SK-N-SH treated with all-trans-retinoic acid at 6 μM for 48 hours (cell line): ENCODE results near the gene TMEM165.

Experiments
- ATAC-seq: fragments of 200-7000 bp; cut with Tn5 transposase; 3 replicates; pipeline ENCODE4 v1.9.1; 2020; ENCODE audit warnings: mild to moderate bottlenecking, moderate library complexity
- ESRRG ChIP-seq: fragments of 250-450 bp; sonication (Bioruptor Pico); IDR thresholded peaks from 2 replicates; pipeline ENCODE4 v1.6.1; 2021; ENCODE audit warnings: mild to moderate bottlenecking
- GLIS3 ChIP-seq: fragments of 250-450 bp; sonication (Bioruptor Pico); IDR thresholded peaks from 2 replicates; pipeline ENCODE4 v1.5.0; 2020; ENCODE audit warnings: mild to moderate bottlenecking, moderate library complexity
- PPARA ChIP-seq: fragments of 250-450 bp; sonication (Bioruptor Pico); IDR thresholded peaks from 2 replicates; pipeline ENCODE4 v1.5.0; 2020; ENCODE audit warnings: mild to moderate bottlenecking, borderline replicate concordance
- RARB ChIP-seq: fragments of 250-450 bp; sonication (Bioruptor Pico); IDR thresholded peaks from 2 replicates; pipeline ENCODE4 v1.8.0; 2021; ENCODE audit warnings: mild to moderate bottlenecking, moderate library complexity
- TCF4 ChIP-seq: fragments of 250-450 bp; sonication (Bioruptor Pico); IDR thresholded peaks from 2 replicates; pipeline ENCODE4 v1.8.0; 2021; ENCODE audit warnings: mild to moderate bottlenecking, moderate library complexity, borderline replicate concordance
- ZC3H10 ChIP-seq: fragments of 250-450 bp; sonication (Bioruptor Pico); IDR thresholded peaks from 2 replicates; pipeline ENCODE4 v1.5.1; 2021; ENCODE audit warnings: mild to moderate bottlenecking, moderate library complexity
- ZFP30 ChIP-seq: fragments of 450-650 bp; formaldehyde crosslinking; IDR thresholded peaks from 2 replicates; pipeline ENCODE4 v1.5.0; 2022; ENCODE audit warnings: mild to moderate bottlenecking, moderate library complexity
- TF ChIP-seq, protein P1 (sequence below): fragments of 250-450 bp; sonication (Bioruptor Pico); IDR thresholded peaks from 2 replicates; pipeline ENCODE4 v1.8.0; 2020; ENCODE audit warnings: mild to moderate bottlenecking, moderate library complexity, borderline replicate concordance
- TF ChIP-seq, protein P2 (sequence below): fragments of 250-450 bp; sonication (Bioruptor Pico); IDR thresholded peaks from 2 replicates; pipeline ENCODE4 v1.5.1; 2021; ENCODE audit warnings: mild to moderate bottlenecking, moderate library complexity
- TF ChIP-seq, protein P3 (sequence below): fragments of 250-450 bp; sonication (Bioruptor Pico); IDR thresholded peaks from 2 replicates; pipeline ENCODE4 v1.8.0; 2021; ENCODE audit warnings: low read depth, mild to moderate bottlenecking, moderate library complexity, borderline replicate concordance
- TF ChIP-seq, protein P4 (sequence below): fragments of 250-450 bp; sonication (Bioruptor Pico); IDR thresholded peaks from 2 replicates; pipeline ENCODE4 v1.5.0; 2020; ENCODE audit warnings: mild to moderate bottlenecking, moderate library complexity

The TMEM165 gene

DNA sequence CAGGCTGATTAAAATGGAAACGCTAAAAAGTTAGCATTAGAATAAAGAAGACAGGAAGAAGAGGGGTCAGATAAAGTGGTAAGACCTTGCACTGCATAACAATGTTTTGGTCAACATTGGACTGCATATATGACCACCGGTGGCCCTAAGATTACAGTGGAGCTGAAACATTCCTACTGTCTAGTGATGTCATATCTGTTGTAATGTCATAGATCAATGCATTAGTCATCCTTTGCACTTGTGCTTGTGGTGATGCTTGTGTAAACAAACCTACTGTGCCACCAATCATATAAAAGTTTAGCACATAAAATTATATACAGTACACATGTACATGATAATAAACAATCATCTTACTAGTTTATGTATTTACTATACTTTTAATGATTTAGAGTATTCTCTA, 73.0 kb downstream of the TMEM165 start (continued):
- TF ChIP-seq, protein P1, sequence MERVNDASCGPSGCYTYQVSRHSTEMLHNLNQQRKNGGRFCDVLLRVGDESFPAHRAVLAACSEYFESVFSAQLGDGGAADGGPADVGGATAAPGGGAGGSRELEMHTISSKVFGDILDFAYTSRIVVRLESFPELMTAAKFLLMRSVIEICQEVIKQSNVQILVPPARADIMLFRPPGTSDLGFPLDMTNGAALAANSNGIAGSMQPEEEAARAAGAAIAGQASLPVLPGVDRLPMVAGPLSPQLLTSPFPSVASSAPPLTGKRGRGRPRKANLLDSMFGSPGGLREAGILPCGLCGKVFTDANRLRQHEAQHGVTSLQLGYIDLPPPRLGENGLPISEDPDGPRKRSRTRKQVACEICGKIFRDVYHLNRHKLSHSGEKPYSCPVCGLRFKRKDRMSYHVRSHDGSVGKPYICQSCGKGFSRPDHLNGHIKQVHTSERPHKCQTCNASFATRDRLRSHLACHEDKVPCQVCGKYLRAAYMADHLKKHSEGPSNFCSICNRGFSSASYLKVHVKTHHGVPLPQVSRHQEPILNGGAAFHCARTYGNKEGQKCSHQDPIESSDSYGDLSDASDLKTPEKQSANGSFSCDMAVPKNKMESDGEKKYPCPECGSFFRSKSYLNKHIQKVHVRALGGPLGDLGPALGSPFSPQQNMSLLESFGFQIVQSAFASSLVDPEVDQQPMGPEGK (CRISPR knock-in tag): no peak
- no peak for TF ChIP-seq RARB (CRISPR knock-in tag)
- TF ChIP-seq, protein P2, sequence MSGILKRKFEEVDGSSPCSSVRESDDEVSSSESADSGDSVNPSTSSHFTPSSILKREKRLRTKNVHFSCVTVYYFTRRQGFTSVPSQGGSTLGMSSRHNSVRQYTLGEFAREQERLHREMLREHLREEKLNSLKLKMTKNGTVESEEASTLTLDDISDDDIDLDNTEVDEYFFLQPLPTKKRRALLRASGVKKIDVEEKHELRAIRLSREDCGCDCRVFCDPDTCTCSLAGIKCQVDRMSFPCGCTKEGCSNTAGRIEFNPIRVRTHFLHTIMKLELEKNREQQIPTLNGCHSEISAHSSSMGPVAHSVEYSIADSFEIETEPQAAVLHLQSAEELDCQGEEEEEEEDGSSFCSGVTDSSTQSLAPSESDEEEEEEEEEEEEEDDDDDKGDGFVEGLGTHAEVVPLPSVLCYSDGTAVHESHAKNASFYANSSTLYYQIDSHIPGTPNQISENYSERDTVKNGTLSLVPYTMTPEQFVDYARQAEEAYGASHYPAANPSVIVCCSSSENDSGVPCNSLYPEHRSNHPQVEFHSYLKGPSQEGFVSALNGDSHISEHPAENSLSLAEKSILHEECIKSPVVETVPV (CRISPR knock-in tag): no peak
- TF ChIP-seq, protein P3, sequence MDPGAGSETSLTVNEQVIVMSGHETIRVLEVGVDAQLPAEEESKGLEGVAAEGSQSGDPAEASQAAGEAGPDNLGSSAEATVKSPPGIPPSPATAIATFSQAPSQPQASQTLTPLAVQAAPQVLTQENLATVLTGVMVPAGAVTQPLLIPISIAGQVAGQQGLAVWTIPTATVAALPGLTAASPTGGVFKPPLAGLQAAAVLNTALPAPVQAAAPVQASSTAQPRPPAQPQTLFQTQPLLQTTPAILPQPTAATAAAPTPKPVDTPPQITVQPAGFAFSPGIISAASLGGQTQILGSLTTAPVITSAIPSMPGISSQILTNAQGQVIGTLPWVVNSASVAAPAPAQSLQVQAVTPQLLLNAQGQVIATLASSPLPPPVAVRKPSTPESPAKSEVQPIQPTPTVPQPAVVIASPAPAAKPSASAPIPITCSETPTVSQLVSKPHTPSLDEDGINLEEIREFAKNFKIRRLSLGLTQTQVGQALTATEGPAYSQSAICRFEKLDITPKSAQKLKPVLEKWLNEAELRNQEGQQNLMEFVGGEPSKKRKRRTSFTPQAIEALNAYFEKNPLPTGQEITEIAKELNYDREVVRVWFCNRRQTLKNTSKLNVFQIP (CRISPR knock-in tag): no peak

DNA sequence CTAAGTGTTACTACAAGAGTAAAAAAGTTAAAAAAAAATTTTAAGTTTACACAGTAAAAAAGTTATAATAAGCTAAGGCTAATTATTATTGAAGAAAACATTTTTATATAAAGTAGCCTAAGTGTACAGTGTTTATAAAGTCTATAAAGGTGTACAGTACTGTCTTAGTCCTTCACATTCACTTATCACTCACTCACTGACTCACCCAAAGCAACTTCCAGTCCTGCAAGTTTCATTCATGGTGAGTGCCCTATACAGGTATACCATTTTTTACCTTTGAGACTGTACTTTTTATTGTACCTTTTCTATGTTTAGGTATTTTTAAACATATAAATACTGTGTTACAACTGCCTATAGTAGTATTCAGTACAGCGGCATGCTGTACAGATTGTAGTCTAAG, 74.2 kb downstream of the TMEM165 start:
- ATAC-seq: no peak

More for the DNA sequence above, 74.2 kb downstream of the TMEM165 start:
- TF ChIP-seq, protein P3 (CRISPR knock-in tag): no peak
- TF ChIP-seq, protein P2 (CRISPR knock-in tag): no peak
- TF ChIP-seq TCF4 (CRISPR knock-in tag) (no peak), PPARA (CRISPR knock-in tag) (no peak), ESRRG (CRISPR knock-in tag) (no peak), ZFP30 (no peak), GLIS3 (no peak), ZC3H10 (CRISPR knock-in tag) (no peak), RARB (CRISPR knock-in tag) (no peak)
- TF ChIP-seq, protein P4, sequence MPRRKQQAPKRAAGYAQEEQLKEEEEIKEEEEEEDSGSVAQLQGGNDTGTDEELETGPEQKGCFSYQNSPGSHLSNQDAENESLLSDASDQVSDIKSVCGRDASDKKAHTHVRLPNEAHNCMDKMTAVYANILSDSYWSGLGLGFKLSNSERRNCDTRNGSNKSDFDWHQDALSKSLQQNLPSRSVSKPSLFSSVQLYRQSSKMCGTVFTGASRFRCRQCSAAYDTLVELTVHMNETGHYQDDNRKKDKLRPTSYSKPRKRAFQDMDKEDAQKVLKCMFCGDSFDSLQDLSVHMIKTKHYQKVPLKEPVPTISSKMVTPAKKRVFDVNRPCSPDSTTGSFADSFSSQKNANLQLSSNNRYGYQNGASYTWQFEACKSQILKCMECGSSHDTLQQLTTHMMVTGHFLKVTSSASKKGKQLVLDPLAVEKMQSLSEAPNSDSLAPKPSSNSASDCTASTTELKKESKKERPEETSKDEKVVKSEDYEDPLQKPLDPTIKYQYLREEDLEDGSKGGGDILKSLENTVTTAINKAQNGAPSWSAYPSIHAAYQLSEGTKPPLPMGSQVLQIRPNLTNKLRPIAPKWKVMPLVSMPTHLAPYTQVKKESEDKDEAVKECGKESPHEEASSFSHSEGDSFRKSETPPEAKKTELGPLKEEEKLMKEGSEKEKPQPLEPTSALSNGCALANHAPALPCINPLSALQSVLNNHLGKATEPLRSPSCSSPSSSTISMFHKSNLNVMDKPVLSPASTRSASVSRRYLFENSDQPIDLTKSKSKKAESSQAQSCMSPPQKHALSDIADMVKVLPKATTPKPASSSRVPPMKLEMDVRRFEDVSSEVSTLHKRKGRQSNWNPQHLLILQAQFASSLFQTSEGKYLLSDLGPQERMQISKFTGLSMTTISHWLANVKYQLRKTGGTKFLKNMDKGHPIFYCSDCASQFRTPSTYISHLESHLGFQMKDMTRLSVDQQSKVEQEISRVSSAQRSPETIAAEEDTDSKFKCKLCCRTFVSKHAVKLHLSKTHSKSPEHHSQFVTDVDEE (CRISPR knock-in tag): no peak
